Frontal cortex (tissue), 1 donor: Measurements from ENCODE around the gene IRAK2. TPM values are rescaled to one million over a fixed set of nuclear protein-coding genes. Genes with fewer than 3 reads are reported as not detected.

Experiments used
- small RNA-seq: library from RNA; depleted of rRNA; stranded (forward); fragments of <200 nt; gene quantifications from one replicate; pipeline ENCODE3, GENCODE V24; 2014
- total RNA-seq: library from RNA; depleted of rRNA; stranded (reverse); fragments of >200 nt; gene quantifications from one replicate; pipeline ENCODE4 v1.2.3, GENCODE V29; 2014

The IRAK2 gene
- total RNA-seq, 1 donor from 2014 or later, result 3.3 TPM

Small RNA genes within 50 kb of the gene (small RNA-seq; reads per million reads assigned to genes)
- not detected for gene RF02126

Other genes starting within 250 kb of the IRAK2 start
- gene IL17RC, start 247.8 kb upstream of the IRAK2 start, total RNA-seq, result 2.4 TPM
- 15.5 TPM for gene CRELD1, start 231.1 kb upstream of the IRAK2 start, total RNA-seq
- 4.1 TPM for gene PRRT3, start 212.5 kb upstream of the IRAK2 start, total RNA-seq
- gene EMC3, start 178.1 kb upstream of the IRAK2 start, total RNA-seq, result 33.0 TPM
- 6.1 TPM for gene FANCD2, start 138.5 kb upstream of the IRAK2 start, total RNA-seq
- not detected for gene FANCD2OS, start 56.7 kb upstream of the IRAK2 start, total RNA-seq
- gene BRK1, start 49.2 kb upstream of the IRAK2 start, total RNA-seq, result 92.9 TPM
- 123 TPM for gene VHL, start 23.1 kb upstream of the IRAK2 start, total RNA-seq
- 19.2 TPM for gene TATDN2, start 83.5 kb downstream of the IRAK2 start, total RNA-seq
- not detected for gene GHRL, start 128.0 kb downstream of the IRAK2 start, total RNA-seq
- gene SEC13, start 156.2 kb downstream of the IRAK2 start, total RNA-seq, result 64.4 TPM